Astrocyte of the cerebellum (primary cell): Measurements from ENCODE around the gene SLC6A17.

Experiments
- DNase-seq: peaks from one replicate; pipeline ENCODE4 v3.0.0-alpha.2; 2011; ENCODE audit warnings: low read depth
- H3K4me3 ChIP-seq: 2 replicates; pipeline ENCODE4 v1.5.1; 2011; ENCODE audit warnings: mild to moderate bottlenecking, low read depth, low read length, moderate library complexity
- CTCF ChIP-seq: IDR thresholded peaks from 2 replicates; pipeline ENCODE4 v1.5.1; 2012; ENCODE audit warnings: low read length, low read depth, moderate library complexity, mild to moderate bottlenecking; ENCODE audit errors: missing control alignments
- in situ Hi-C: cut with HindIII; loops from 2 replicates; pipeline ENCODE4 v1.10.0; 2017; ENCODE audit warnings: low sequenced_read_pairs

SLC6A17 gene

GRCh38 chr1:110241516-110241915 lies 91.2 kb downstream of the SLC6A17 start:
- TF ChIP-seq CTCF: no peak
- H3K4me3 ChIP-seq: no peak overlapping the region
- no peak for DNase-seq
- in situ Hi-C loops: no loop called here

GRCh38 chr1:110242062-110242461 lies 91.8 kb downstream of the SLC6A17 start:
- TF ChIP-seq CTCF: no peak
- DNase-seq: no peak
- H3K4me3 ChIP-seq: no peak overlapping the region
- in situ Hi-C loops: no loop called here

- H3K4me3 ChIP-seq: no peak overlapping the region
- TF ChIP-seq CTCF: no peak
- in situ Hi-C loops: no loop called here
- no peak for DNase-seq
Measured at GRCh38 chr1:110242731-110243130, 92.4 kb downstream of the SLC6A17 start.

- no peak overlapping the region for H3K4me3 ChIP-seq
- no peak for TF ChIP-seq CTCF
- no peak for DNase-seq
- in situ Hi-C loops: no loop called here
Measured at GRCh38 chr1:110243146-110243545, 92.9 kb downstream of the SLC6A17 start.

- H3K4me3 ChIP-seq: no peak overlapping the region
- TF ChIP-seq CTCF: no peak
- DNase-seq: no peak
- in situ Hi-C loops: no loop called here
Measured at GRCh38 chr1:110243574-110243973, 93.3 kb downstream of the SLC6A17 start.

- in situ Hi-C loops: no loop called here
- TF ChIP-seq CTCF: no peak
- DNase-seq: no peak
- H3K4me3 ChIP-seq: no peak overlapping the region
Measured at GRCh38 chr1:110245876-110246620, 95.8 kb downstream of the SLC6A17 start.
